SK-N-SH treated with all-trans-retinoic acid at 6 μM for 48 hours (cell line): ENCODE results near the gene COX4I1.

Source experiments
- ATAC-seq: fragments of 200-7000 bp; cut with Tn5 transposase; 3 replicates; pipeline ENCODE4 v1.9.1; 2020; ENCODE audit warnings: mild to moderate bottlenecking, moderate library complexity
- ARNTL ChIP-seq: fragments of 450-650 bp; formaldehyde crosslinking; IDR thresholded peaks from 2 replicates; pipeline ENCODE4 v1.5.0; 2020; ENCODE audit warnings: low read depth, mild to moderate bottlenecking, moderate library complexity, borderline replicate concordance
- BACH2 ChIP-seq: fragments of 250-450 bp; sonication (Bioruptor Pico); IDR thresholded peaks from 2 replicates; pipeline ENCODE4 v1.9.0; 2021; ENCODE audit warnings: mild to moderate bottlenecking, borderline replicate concordance
- CSDC2 ChIP-seq: fragments of 250-450 bp; sonication (Bioruptor Pico); IDR thresholded peaks from 2 replicates; pipeline ENCODE4 v1.5.0; 2020; ENCODE audit warnings: mild to moderate bottlenecking, moderate library complexity
- ESRRG ChIP-seq: fragments of 250-450 bp; sonication (Bioruptor Pico); IDR thresholded peaks from 2 replicates; pipeline ENCODE4 v1.6.1; 2021; ENCODE audit warnings: mild to moderate bottlenecking
- ISL1 ChIP-seq: fragments of 250-450 bp; sonication (Bioruptor Pico); IDR thresholded peaks from 2 replicates; pipeline ENCODE4 v2.1.2; 2022; ENCODE audit warnings: mild to moderate bottlenecking, moderate library complexity
- OSR1 ChIP-seq: fragments of 250-450 bp; sonication (Bioruptor Pico); IDR thresholded peaks from 2 replicates; pipeline ENCODE4 v1.8.0; 2022; ENCODE audit warnings: moderate library complexity, mild to moderate bottlenecking, inconsistent platforms
- PATZ1 ChIP-seq: fragments of 250-450 bp; sonication (Bioruptor Pico); IDR thresholded peaks from 2 replicates; pipeline ENCODE4 v1.8.0; 2020; ENCODE audit warnings: mild to moderate bottlenecking, moderate library complexity, borderline replicate concordance
- PPARA ChIP-seq: fragments of 250-450 bp; sonication (Bioruptor Pico); IDR thresholded peaks from 2 replicates; pipeline ENCODE4 v1.5.0; 2020; ENCODE audit warnings: mild to moderate bottlenecking, borderline replicate concordance
- RARB ChIP-seq: fragments of 250-450 bp; sonication (Bioruptor Pico); IDR thresholded peaks from 2 replicates; pipeline ENCODE4 v1.8.0; 2021; ENCODE audit warnings: mild to moderate bottlenecking, moderate library complexity
- SNAI2 ChIP-seq: fragments of 250-450 bp; sonication (Bioruptor Pico); IDR thresholded peaks from 2 replicates; pipeline ENCODE4 v1.5.0; 2020; ENCODE audit warnings: mild to moderate bottlenecking, moderate library complexity
- TCF4 ChIP-seq: fragments of 250-450 bp; sonication (Bioruptor Pico); IDR thresholded peaks from 2 replicates; pipeline ENCODE4 v1.8.0; 2021; ENCODE audit warnings: mild to moderate bottlenecking, moderate library complexity, borderline replicate concordance
- TOX ChIP-seq: fragments of 250-450 bp; sonication (Bioruptor Pico); IDR thresholded peaks from 2 replicates; pipeline ENCODE4 v1.8.0; 2021; ENCODE audit warnings: mild to moderate bottlenecking, moderate library complexity, borderline replicate concordance
- TSHZ2 ChIP-seq: fragments of 250-450 bp; sonication (Bioruptor Pico); IDR thresholded peaks from 2 replicates; pipeline ENCODE4 v1.5.0; 2020; ENCODE audit warnings: mild to moderate bottlenecking, moderate library complexity
- ZFP3 ChIP-seq: fragments of 250-450 bp; sonication (Bioruptor Pico); IDR thresholded peaks from 2 replicates; pipeline ENCODE4 v1.5.0; 2020; ENCODE audit warnings: mild to moderate bottlenecking, moderate library complexity
- ZFP30 ChIP-seq: fragments of 450-650 bp; formaldehyde crosslinking; IDR thresholded peaks from 2 replicates; pipeline ENCODE4 v1.5.0; 2022; ENCODE audit warnings: mild to moderate bottlenecking, moderate library complexity
- ZNF565 ChIP-seq: fragments of 450-650 bp; formaldehyde crosslinking; conservative IDR thresholded peaks from 2 replicates; pipeline ENCODE4 v1.5.0; 2020; ENCODE audit warnings: low read depth, mild to moderate bottlenecking, moderate library complexity
- ZNF70 ChIP-seq: fragments of 450-650 bp; formaldehyde crosslinking; IDR thresholded peaks from 2 replicates; pipeline ENCODE4 v1.5.0; 2020; ENCODE audit warnings: mild to moderate bottlenecking, moderate library complexity
- ZNF8 ChIP-seq: fragments of 450-650 bp; formaldehyde crosslinking; IDR thresholded peaks from 2 replicates; pipeline ENCODE4 v1.5.0; 2020; ENCODE audit warnings: mild to moderate bottlenecking, moderate library complexity
- TF ChIP-seq, protein P1 (sequence below): fragments of 250-450 bp; sonication (Bioruptor Pico); IDR thresholded peaks from 2 replicates; pipeline ENCODE4 v1.8.0; 2021; ENCODE audit warnings: low read depth, mild to moderate bottlenecking, moderate library complexity, borderline replicate concordance
- TF ChIP-seq, protein P2 (sequence below): fragments of 250-450 bp; sonication (Bioruptor Pico); IDR thresholded peaks from 2 replicates; pipeline ENCODE4 v1.5.1; 2020; ENCODE audit warnings: low read depth, mild to moderate bottlenecking, moderate library complexity
- TF ChIP-seq, protein P3 (sequence below): fragments of 250-450 bp; sonication (Bioruptor Pico); IDR thresholded peaks from 2 replicates; pipeline ENCODE4 v1.5.1; 2021; ENCODE audit warnings: mild to moderate bottlenecking, moderate library complexity

COX4I1 gene

DNA sequence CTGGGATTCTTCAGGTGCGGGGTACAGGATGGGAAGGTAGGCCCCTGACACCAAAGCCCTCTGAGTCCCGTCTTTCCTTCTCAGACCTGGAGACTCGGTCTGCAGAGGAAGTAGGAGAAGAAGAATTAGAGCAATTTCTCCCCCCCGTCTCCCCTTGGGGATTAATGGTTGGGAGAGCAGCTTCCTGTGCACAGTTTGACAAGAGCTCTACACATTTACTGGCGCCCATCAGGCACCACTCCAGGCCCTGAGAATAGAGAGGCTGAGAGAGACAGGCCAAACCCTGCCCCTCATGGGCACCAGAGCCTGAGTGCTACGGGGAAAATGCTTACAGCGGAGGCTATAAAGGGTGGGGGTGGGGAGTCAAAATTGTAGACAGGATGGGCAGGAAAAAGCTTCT lies 45.1 kb upstream of the COX4I1 start:
- ATAC-seq, result no peak
- TF ChIP-seq, protein P1, sequence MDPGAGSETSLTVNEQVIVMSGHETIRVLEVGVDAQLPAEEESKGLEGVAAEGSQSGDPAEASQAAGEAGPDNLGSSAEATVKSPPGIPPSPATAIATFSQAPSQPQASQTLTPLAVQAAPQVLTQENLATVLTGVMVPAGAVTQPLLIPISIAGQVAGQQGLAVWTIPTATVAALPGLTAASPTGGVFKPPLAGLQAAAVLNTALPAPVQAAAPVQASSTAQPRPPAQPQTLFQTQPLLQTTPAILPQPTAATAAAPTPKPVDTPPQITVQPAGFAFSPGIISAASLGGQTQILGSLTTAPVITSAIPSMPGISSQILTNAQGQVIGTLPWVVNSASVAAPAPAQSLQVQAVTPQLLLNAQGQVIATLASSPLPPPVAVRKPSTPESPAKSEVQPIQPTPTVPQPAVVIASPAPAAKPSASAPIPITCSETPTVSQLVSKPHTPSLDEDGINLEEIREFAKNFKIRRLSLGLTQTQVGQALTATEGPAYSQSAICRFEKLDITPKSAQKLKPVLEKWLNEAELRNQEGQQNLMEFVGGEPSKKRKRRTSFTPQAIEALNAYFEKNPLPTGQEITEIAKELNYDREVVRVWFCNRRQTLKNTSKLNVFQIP (CRISPR knock-in tag), result no peak
- TF ChIP-seq ESRRG, result no peak
- TF ChIP-seq ZNF70 (CRISPR knock-in tag), result no peak
- no peak for TF ChIP-seq BACH2 (CRISPR knock-in tag)
- no peak for TF ChIP-seq OSR1
- TF ChIP-seq SNAI2 (CRISPR knock-in tag), result no peak
- TF ChIP-seq, protein P2, sequence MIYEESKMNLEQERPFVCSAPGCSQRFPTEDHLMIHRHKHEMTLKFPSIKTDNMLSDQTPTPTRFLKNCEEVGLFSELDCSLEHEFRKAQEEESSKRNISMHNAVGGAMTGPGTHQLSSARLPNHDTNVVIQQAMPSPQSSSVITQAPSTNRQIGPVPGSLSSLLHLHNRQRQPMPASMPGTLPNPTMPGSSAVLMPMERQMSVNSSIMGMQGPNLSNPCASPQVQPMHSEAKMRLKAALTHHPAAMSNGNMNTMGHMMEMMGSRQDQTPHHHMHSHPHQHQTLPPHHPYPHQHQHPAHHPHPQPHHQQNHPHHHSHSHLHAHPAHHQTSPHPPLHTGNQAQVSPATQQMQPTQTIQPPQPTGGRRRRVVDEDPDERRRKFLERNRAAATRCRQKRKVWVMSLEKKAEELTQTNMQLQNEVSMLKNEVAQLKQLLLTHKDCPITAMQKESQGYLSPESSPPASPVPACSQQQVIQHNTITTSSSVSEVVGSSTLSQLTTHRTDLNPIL (CRISPR knock-in tag), result no peak
- no peak for TF ChIP-seq ZFP30 (CRISPR knock-in tag)
- no peak for TF ChIP-seq TCF4 (CRISPR knock-in tag)

DNA sequence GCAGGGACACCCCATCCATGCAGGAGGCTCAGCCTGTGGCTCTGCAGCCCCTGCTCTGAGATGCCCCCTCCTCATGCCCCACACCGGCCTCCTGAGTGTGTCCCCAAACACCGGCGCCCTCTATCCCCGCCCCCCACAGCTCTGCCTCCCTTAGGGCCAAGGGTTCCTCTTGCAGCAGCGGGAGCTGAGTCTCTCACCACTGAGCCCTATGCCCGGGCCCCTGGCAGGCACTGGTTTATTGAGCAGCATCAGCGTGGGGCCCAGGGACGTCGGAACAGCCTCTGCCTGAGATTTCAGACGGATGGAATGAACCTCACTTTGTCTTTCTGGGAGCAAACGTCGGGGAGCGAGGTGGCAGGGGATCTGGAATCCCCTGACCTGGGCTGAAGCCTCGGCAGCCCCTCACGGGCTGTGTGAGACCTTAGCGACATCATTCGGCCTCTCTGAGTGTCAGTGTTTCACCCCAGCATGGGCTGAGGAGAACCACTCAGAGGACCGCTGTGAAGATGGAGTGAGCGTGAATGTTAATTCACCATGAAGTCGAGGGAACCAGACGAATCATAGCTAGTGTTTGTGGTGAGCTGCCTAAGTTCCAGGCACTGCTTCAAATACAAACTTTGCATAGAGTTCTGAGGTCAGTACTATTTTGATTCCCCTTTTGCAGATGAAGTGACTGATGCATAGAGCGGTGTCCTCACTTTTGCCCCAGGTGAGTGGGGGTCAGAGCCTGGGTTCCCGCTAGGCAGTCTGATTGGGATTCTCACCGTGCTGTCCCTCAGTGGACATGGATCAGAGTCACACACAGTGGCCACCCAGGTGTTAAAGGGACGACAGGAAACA lies 43.3 kb upstream of the COX4I1 start:
- TF ChIP-seq, protein P1 (CRISPR knock-in tag), result no peak
- TF ChIP-seq ISL1 (CRISPR knock-in tag) (no peak), TCF4 (CRISPR knock-in tag) (no peak), ZFP30 (CRISPR knock-in tag) (no peak), SNAI2 (CRISPR knock-in tag) (no peak), RARB (CRISPR knock-in tag) (no peak), PPARA (CRISPR knock-in tag) (no peak), PATZ1 (CRISPR knock-in tag) (no peak), TSHZ2 (CRISPR knock-in tag) (no peak), ZNF8 (CRISPR knock-in tag) (no peak), TOX (CRISPR knock-in tag) (no peak), BACH2 (CRISPR knock-in tag) (no peak), OSR1 (no peak), ARNTL (CRISPR knock-in tag) (no peak), ZFP3 (no peak), ZNF70 (CRISPR knock-in tag) (no peak), CSDC2 (CRISPR knock-in tag) (no peak), ZNF565 (CRISPR knock-in tag) (no peak)
- TF ChIP-seq, protein P2 (CRISPR knock-in tag), result no peak
- TF ChIP-seq, protein P3, sequence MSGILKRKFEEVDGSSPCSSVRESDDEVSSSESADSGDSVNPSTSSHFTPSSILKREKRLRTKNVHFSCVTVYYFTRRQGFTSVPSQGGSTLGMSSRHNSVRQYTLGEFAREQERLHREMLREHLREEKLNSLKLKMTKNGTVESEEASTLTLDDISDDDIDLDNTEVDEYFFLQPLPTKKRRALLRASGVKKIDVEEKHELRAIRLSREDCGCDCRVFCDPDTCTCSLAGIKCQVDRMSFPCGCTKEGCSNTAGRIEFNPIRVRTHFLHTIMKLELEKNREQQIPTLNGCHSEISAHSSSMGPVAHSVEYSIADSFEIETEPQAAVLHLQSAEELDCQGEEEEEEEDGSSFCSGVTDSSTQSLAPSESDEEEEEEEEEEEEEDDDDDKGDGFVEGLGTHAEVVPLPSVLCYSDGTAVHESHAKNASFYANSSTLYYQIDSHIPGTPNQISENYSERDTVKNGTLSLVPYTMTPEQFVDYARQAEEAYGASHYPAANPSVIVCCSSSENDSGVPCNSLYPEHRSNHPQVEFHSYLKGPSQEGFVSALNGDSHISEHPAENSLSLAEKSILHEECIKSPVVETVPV, result no peak
- TF ChIP-seq, all 23 proteins: peak for 0
- ATAC-seq, result no peak
